ENCODE measurements around the gene ILF2.

ILF2 gene

DNA sequence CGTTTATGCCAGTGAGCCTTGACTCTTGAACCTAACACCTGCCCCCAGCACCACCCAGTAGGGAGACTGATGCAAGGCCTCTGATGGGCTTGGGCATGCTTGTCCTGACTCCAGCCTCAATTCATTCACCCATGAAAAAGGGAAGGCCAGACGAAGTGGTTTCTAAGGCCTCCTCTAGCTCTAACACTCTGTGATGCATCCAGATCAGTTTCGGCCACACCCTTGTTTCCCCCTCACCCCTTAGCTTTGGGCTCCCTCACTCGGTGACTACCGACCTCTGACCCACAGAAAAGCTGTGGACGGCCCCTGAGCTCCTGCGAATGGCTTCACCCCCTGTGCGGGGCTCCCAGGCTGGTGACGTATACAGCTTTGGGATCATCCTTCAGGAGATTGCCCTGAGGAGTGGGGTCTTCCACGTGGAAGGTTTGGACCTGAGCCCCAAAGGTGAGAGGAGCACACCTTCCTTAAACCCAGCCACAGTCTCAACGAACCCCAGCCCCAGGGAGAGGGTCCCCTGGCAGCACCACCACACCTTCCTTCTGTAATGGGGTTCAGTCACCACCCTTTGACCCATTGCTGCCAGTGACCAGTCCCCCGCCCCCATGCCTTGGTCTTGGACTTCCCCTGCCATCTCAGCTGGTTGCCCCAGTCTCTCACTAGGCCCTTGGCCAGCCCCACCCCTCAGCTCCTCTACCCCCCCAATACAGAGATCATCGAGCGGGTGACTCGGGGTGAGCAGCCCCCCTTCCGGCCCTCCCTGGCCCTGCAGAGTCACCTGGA, 16.7 kb upstream of the ILF2 start:
- no peaks in the 10 kb centered on the region for H3K36me3 ChIP-seq (ENCODE audit: control insufficient read depth, insufficient read depth, low read length)
- no peaks in the 10 kb centered on the region for H3K4me1 ChIP-seq
- no peak overlapping the region for H3K9ac ChIP-seq
- H3K4me3 ChIP-seq (ENCODE audit: low read depth, low read length) = no peak overlapping the region
- TF ChIP-seq, protein P1, sequence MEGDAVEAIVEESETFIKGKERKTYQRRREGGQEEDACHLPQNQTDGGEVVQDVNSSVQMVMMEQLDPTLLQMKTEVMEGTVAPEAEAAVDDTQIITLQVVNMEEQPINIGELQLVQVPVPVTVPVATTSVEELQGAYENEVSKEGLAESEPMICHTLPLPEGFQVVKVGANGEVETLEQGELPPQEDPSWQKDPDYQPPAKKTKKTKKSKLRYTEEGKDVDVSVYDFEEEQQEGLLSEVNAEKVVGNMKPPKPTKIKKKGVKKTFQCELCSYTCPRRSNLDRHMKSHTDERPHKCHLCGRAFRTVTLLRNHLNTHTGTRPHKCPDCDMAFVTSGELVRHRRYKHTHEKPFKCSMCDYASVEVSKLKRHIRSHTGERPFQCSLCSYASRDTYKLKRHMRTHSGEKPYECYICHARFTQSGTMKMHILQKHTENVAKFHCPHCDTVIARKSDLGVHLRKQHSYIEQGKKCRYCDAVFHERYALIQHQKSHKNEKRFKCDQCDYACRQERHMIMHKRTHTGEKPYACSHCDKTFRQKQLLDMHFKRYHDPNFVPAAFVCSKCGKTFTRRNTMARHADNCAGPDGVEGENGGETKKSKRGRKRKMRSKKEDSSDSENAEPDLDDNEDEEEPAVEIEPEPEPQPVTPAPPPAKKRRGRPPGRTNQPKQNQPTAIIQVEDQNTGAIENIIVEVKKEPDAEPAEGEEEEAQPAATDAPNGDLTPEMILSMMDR (IDR thresholded peaks at IDR 0.05) = no peak
- H3K9me3 ChIP-seq (ENCODE audit: control insufficient read depth, low read length) = no peaks in the 10 kb centered on the region
- H3K79me2 ChIP-seq = no peaks in the 10 kb centered on the region
- H3K4me2 ChIP-seq (ENCODE audit: low read length) = no peak overlapping the region
- no peaks in the 10 kb centered on the region for H3K27me3 ChIP-seq (ENCODE audit: control insufficient read depth, insufficient read depth, low read length)
- H2AFZ ChIP-seq = no peak overlapping the region
- H3K27ac ChIP-seq = no peak overlapping the region

DNA sequence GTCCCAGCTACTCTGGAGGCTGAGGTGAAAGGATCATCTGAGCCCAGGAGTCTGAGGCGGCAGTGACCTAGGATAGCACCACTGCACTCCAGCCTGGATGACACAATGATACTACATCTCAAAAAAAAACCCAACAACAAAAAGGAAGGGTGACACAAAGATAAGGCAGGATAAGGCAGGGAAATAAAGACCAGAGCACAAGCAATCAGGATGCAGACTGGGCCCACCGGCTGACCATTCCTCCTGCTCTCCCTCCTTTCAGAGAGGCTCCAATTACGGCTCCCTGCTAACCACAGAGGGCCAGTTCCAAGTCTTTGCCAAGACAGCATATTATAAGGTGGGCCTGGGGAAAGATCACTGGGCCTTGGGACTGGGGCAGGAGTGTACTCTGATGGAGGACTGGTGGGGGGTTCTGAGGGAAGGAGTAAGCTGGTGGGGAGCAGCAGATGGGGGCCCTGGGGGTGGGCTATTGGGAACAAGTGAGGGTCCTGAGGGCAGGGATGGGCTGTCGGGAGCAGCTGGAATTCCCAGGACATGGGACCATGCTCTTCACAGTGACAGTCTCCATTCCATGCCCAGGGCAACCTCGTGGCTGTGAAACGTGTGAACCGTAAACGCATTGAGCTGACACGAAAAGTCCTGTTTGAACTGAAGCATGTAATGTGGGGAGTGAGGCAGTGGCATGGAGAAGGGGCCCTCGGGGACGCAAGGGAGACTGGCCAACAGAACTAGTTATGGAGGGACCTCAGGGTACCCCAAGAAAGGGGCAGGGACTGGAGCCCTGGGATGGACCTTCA, 14.9 kb upstream of the ILF2 start:
- Histone ChIP-seq H3K4me1 (no peaks in the 10 kb centered on the region), H3K36me3 (ENCODE audit: control insufficient read depth, insufficient read depth, low read length) (no peaks in the 10 kb centered on the region), H3K4me3 (ENCODE audit: low read depth, low read length) (no peak overlapping the region), H3K9ac (no peak overlapping the region), H3K9me3 (ENCODE audit: control insufficient read depth, low read length) (no peaks in the 10 kb centered on the region), H3K4me2 (ENCODE audit: low read length) (no peak overlapping the region), H3K27me3 (ENCODE audit: control insufficient read depth, insufficient read depth, low read length) (no peaks in the 10 kb centered on the region), H3K79me2 (no peaks in the 10 kb centered on the region), H3K27ac (no peak overlapping the region), H2AFZ (no peak overlapping the region)
- TF ChIP-seq, protein P1 (IDR thresholded peaks at IDR 0.05) = no peak

DNA sequence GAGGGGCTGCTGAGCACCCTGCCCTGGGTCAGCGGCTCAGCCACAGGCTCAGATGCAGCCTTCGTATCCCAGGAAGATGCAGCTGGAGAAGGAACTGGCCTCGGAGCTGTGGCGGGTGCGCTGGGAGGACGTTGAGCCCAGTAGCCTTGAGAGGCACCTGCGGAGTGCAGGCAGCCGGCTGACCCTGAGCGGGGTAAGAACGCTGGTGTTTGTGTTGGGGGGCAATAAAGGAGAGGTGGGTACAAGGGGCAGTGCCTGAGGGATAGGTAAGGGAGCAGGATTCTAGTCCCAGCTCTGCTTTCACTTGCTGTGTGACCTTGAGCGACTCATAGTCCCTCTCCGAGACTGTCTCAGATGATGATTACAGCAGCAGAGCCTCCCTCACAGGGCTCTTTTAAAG, 14.1 kb upstream of the ILF2 start:
- Histone ChIP-seq H2AFZ (no peak overlapping the region), H3K79me2 (no peaks in the 10 kb centered on the region), H3K9me3 (ENCODE audit: control insufficient read depth, low read length) (no peaks in the 10 kb centered on the region), H3K4me3 (ENCODE audit: low read depth, low read length) (no peak overlapping the region), H3K27me3 (ENCODE audit: control insufficient read depth, insufficient read depth, low read length) (no peaks in the 10 kb centered on the region), H3K4me1 (no peaks in the 10 kb centered on the region), H3K4me2 (ENCODE audit: low read length) (no peak overlapping the region), H3K27ac (no peak overlapping the region), H3K9ac (no peak overlapping the region), H3K36me3 (ENCODE audit: control insufficient read depth, insufficient read depth, low read length) (no peaks in the 10 kb centered on the region)
- TF ChIP-seq, protein P1 (IDR thresholded peaks at IDR 0.05) = no peak

DNA sequence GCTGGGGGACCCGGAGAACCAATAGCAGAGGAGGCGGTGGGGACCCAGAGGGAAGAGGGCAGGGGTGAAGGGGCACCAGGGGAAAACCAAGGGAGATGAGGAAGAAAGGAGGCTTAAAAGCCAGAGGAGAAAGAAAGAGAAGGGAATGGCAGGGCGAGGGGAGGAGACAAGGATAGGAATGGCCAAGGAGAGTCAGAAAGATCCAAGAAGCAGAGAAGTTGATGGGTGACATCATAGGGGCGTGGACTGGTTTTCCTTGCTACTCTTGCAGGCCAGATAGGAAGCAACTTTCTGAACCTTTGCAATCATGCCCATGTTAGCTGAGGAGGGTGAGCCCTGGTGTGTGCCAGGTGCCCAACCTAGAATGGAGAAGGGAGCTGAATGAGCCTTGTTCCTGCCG, 13.1 kb upstream of the ILF2 start:
- Histone ChIP-seq H3K9me3 (ENCODE audit: control insufficient read depth, low read length) (no peaks in the 10 kb centered on the region), H3K4me2 (ENCODE audit: low read length) (no peak overlapping the region), H2AFZ (no peak overlapping the region), H3K27ac (no peak overlapping the region), H3K79me2 (no peaks in the 10 kb centered on the region), H3K4me3 (ENCODE audit: low read depth, low read length) (no peak overlapping the region), H3K9ac (no peak overlapping the region), H3K27me3 (ENCODE audit: control insufficient read depth, insufficient read depth, low read length) (no peaks in the 10 kb centered on the region), H3K36me3 (ENCODE audit: control insufficient read depth, insufficient read depth, low read length) (no peaks in the 10 kb centered on the region), H3K4me1 (no peaks in the 10 kb centered on the region)
- TF ChIP-seq, protein P1 (IDR thresholded peaks at IDR 0.05) = no peak

All from parathyroid adenoma (tissue), 2 donors.